HG02885 (cell line): ENCODE results near the gene PIP5KL1.
A peak's percentile ranks its signal among the peaks of the same experiment; 100 is the strongest.

Source experiments
- ATAC-seq: cut with Tn5 transposase; IDR thresholded peaks from one replicate; pipeline ENCODE4 v1.9.1; 2021; ENCODE audit warnings: mild to moderate bottlenecking; ENCODE audit not compliant: unreplicated experiment, poor library complexity

Gene PIP5KL1

DNA sequence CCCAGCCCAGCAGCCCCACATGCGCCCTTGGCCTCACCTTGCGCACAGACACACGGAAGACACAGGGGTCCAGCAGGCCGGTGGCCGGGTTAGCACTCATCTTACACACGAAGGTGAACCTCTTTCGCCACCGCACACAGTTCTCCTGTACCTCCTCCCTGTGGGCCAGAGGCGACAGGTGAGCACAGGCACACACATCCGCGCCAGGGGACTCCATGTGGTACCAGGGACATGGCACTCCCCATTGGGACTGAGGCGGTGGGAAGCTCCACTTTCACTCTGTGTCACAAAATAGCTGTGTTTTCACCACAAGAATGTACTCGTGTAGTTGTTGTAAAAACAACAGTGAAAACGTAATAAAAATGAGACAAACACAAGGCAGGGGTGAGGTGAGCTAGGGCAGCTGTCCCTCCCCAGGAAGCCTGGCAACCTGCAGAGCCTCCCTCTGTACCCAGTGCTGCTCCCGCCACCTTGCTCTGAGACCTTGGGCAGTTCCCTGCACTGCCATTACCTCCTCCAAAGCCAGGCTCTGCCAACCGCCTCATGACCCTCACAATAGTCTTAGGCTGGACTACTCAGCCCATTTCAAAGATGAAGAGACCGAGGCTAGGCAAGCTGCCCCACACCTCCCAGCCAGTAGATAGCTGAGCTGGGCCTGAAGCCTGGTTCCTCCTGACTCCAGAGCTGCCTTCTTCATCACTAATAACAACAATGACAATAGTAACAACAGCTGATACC is 23.4 kb upstream of the PIP5KL1 start:
- ATAC-seq, result no peak

DNA sequence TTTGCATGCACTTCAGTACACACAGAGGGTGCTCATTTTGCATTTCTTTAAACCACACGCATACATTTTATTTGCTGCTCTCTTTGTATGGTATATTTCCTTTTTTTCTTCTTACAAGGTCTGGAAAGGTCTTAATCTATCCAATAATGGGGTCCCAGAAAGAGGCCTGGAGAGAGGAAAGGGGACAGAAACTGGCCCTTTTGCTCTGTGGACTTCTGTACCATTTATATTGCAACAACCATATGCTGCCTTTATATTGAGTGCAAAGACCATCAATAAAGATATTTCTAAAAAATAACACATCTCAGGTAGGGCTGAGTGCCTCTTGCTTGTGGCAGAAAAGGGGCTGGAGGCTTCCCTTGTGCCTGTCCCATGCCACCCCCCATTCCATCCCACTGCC is 22.6 kb upstream of the PIP5KL1 start:
- no peak for ATAC-seq

DNA sequence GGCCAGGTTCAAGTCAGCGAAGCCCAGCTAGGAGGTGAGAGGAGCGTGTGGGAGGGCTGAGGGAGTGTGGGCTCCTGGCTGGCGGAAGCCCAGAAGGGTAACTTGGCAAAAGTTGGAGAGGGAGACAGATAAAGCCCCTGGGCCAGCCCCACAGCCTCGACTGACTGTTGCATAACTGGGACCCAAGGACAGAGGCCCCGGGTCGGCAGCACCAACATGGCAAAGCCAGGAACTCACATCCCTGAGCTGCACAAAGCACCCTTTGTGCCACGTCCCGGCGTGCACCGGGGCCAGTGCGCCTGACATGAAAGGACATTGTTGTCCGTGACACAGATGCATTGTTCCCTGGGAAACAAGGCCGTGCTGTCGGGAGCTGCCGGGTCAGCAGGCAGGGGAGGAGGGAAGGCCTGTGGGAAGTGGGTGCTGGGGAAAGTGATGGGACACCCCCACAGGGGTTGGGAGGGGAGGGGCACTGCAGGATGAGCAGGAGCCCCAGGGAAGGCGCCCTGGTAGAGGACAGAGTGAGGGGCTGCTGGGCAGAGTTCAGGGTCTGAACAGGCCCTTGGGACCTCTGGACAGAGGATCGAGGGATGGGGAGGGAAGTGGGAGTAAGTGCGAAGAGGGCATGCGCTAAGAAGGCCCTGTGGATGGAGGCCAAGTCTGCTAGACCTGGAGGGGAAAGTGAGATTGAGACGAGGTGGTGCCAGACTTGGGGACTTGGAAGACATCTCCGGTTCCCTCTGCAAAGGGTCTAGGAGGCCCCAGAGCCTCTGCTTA is 20.1 kb upstream of the PIP5KL1 start:
- ATAC-seq, result no peak

DNA sequence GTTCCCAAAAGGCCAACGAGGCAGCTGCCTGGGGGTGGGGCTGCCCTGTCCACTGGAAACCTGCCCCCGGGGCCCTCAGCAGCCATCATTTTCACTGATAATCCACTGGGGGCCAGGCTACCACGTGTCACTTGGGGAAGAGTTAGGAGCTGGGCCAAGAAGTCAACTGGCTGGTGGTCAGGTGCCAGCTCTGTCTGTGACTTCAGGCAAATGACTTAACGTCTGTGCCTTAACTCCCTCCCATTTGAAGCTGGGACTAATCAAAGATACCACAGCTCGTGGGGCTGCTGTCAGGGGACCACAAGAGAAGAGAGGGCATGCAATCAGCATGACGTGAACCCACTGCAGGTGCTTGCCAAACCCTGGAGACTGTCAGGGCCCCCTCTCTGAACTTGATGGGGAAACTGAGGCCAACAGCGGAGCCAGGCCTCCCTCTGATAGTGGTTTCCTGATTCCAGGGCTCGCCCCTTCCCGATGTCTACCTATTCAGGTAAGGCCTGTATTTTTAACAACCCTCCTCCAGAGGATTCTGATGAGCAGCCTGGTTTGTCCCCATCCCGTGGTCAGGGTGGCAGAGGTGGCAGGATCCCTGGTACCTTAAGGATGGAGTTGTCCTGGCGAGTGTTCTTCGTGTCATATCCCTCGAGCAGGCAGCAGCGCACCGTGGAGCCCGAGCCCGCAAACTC is 19.4 kb upstream of the PIP5KL1 start:
- no peak for ATAC-seq

DNA sequence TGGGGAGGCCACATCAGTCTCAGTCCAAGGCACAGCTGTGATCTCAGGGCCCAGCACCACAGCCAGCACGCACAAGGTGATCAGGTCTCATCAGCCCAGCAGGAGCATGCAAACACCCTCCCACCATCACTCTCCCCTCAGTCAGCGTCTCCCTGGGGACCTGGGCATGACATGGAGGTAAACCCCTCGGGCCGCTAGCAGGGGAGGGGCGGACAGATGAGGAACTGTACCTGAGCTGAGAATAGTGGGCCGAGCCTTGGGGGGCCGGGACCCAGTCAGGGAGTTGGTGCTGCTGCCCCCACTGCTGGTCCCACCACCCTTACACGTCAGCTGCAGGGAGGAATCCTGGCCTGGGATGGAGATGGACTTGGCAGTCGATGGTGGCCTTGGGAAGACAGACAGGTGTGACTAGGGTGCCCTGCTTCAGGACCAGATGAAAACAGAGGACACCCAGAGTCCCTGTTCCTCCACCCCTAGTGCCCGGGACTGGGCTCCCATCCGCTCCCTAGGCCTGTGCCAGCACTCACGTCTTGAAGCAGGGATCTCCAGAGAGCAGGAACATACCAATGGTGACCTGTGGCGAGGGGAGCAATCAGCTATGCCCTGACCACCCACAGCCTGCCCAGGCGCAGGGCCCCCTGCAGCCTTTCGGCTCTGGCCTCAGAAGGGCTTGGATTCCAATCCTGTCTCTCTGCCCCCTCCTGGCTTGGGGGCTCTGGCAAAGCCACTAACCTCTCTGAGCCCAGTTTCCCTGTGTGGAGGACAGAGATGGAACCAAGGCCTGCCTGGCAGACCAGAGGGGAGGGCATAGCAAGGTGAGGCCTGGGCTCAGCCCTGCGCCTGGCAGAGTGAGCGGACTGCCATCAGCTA is 17.5 kb upstream of the PIP5KL1 start:
- ATAC-seq, result no peak

DNA sequence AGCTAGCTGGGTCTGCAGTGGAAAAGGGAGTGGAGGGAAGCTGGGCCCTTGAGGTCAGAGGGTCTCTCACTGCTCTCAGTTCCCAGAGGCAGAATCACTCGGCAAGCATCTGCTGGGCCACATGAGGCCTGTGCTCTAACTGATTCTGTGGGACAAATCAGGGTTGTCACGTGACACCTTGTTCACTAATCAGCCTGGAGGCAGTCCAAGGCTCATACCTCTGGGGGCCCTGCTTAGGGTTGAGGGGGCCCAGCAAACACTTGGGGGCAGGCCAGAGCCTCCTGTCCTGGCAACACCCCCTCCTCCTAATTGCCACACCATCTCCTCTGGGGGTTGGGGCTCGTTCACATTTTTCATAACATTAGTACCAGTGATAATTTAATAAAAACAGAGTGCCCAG is 16.2 kb upstream of the PIP5KL1 start:
- ATAC-seq, result no peak

DNA sequence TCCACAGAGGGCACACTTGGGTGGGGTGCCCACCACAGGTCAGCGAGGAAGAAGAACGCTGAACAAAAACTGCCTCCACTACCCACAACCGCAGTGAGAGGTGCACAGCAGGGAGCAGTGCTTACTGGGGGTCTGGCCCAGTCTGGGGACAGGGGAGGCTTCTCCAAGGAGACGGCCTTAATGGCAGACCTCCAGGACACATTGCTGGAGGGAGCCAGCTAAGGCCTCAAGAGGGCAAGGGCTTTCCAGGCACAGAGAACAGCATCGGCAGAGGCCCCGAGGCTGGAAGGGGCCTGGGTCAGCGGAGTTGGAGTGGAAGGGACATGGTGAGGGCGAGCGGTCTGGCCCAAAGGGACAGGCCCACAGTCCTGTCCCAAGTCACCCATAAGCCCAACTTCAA is 15.4 kb upstream of the PIP5KL1 start:
- no peak for ATAC-seq

DNA sequence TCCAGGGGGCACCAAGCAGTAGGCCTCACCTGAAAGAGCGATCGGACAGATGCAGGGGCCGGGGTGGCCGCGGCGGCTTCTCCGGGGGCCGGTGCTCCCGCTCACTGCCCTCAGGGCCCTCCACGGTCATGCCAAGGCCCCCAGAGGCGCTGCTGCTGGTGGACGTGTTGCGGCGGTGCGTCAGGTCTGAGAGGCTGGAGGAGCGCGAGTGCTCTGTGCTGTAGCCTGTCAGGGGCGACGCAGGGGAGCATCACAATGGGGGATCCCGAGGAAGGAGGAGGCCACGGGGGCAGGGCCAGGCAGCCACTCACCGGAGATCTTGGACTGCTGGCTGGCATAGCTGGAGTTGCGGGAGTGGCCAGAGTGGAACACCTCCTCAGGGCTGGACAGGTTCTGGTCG is 14.8 kb upstream of the PIP5KL1 start:
- ATAC-seq, result no peak

DNA sequence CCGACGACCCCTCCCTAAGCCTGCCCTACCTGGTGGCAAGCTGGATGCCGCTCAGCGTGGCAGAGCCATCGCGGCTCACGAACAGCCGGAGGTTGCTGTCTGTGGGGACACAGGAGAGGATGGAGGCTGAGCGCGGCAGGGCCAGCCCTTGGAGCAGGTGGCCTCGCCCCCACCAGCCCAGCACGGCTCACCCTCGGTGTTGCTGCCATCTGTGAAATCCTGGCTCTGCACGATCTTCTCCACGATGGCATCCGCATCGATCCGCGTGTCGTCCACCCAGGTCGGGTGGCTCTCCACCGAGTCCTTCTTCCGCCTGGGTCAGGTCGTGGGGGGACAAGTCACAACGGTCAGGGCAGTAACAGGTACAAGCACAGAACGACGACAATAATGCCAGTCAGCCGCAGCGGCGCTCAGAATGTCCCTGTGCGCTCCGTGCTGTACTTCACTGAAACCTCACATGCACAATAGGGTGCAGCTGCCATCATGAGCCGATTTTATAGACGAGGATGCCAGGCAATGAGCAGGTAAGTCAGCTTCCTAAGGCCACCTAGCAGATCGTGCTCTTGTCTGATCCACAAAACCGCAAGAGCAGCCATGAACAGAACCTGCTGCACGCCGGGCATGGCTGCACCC is 14.1 kb upstream of the PIP5KL1 start:
- ATAC-seq, result no peak

DNA sequence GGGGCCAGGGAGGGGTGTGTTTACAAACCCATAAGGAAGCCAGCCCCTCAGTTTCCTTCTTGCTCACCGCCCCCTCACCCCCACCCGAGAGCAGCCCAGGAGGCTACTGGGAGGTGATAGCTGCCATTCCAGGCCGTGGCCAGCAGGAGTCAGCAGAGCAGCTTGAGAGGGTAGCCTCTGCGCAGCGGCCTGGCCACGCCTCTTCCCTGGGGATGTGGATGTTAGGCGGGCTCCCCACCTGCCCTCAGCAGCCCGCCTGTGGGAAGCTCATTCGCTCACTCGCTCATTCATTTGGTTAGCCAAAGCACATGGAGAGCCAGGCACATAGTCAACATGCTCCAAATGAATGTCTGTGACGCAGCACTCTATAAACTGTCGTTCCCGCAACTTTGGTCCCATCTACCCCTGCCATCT is 13.2 kb upstream of the PIP5KL1 start:
- ATAC-seq, result no peak

DNA sequence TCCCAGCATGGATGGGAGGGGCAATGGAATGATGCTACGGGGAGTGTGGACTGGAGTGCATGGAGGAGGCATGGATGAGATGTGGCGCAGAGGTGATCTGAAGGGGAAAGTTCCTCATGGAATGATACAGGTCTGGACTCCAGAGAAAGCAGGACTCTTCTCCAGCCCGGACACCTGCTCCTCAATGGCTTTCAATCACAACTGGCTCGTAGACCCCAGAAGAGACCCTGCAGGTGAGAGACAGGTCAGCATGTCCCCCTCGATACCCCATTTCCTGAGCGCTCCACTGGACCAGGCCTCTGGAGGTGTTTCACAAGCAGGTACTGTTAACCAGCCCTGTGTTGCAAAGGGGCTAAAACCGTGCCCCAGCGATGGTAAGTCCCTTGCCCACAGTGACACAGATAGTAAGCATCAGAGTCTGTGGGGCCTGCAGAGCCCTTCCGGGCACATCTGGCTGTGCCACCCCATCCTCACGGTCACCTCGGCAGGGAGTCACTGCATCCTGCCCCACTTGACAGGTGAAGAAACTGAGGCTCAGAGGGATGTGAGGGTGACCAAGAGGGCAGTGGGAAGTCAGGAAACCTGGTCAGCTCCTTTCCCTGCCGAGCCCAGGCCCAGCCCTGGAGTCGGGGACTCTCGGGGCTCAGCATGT is 12.6 kb upstream of the PIP5KL1 start:
- no peak for ATAC-seq

DNA sequence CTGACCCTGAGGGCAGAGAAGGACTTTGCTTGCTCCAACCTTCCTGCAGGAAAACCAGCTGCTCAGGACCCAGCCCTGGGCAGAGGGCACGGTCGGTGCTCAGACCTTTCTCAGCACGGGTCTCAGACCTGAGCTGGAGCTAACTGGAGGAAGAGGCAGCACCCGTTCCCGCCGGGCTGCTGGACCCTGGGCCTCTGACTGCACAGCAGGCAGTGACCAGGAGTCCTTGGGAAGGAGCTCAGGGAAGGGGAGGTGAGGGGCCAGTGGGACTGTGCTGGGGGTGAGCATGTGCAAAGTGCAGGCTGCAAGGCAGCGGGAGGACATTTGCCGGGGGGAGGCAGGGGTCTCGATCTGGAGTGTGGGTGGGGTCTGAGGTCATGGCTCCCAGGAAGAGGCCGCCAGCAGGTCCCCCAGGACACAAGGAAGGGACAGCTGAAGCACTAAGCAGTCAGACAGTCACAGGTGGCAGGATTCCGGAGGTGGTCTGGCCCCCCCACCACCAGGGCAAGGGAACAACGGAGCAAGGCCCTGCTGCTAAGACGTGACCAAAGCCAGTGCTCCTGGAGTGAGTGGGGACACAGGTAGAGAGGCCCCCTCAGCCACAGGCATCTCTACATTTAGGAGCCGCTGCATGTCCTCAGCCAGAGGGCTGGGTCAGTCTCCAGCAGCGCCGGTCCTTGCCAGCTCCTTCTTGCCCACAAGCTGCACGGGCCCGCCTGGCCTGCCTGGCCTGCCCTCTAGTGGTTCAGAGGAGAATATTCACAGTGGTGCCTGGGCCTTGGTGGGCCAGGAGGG is 11.8 kb upstream of the PIP5KL1 start:
- ATAC-seq, result no peak

DNA sequence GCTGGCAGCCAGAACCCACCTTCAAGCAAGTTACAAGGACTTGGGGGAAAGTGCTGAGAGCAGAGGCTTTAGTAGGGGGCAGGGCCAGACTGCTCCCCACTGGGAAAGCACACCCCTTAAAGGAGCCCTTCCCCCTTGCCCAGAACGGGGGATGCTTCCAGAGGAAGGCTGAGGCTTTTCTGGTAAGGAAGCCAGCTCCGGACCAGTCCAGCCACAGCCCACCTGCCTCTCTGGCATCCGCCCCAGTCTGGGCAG is 11.3 kb upstream of the PIP5KL1 start:
- no peak for ATAC-seq

DNA sequence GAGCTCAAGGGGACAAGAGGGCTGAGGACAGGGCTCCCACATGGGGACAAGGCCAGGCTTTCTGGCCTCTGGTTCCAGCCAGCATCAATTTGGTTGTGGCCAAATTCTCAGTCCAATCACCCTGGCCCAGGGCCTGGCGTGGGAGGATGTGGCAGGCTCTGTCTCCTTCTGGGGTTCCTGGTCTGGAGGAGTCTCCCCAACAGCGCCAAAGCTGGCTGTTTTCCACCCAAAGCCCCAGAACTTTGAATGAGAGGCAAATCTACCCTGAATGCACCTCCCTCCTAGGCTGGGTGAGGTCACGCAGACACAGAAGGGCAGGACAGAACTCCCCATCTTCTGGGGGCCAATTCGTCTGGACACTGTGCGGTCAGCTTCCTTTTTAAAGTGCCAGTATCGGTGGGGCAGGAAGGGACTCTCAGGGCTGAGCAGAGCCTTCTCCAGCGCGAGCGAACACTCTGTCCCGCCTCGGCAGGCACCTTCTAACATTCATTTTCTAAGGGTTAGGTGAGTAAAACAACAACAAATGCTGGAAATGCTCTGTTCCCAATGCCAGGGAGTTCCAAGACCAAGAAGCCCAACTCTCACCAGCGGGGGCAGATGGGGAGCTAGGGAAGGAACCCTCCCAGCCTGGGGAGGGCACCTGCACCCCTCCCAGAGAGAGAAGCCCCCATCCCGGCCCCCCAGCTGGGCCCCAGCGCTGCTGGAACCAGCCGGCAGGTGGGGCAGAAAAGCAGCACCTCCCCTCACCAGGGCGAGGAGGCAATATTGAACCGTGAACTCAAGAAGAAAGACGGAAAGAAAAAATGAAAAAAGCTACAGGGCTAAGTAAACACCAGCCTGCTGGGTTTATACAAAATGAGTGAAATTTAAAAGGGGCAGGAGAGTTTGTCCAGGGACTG is 10.7 kb upstream of the PIP5KL1 start:
- ATAC-seq, result no peak

DNA sequence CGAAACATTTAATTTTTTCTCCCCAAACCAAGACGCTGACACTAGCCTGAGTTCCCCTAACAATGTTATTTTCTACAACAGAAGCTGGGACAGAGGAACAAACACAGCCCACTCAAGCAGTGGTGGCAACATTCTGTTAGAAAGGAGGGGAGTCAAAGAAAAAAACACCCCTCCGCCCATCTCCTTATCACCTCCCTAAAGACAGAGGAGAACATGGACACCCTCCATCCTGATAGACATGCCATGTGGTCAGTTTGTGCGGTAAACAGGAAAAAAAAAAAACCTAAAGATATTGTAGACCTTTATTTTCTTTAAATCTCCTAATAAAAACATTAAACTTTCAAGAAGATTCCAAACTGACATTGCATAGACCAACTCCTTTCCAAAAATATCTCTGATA is 10.0 kb upstream of the PIP5KL1 start:
- no peak for ATAC-seq

DNA sequence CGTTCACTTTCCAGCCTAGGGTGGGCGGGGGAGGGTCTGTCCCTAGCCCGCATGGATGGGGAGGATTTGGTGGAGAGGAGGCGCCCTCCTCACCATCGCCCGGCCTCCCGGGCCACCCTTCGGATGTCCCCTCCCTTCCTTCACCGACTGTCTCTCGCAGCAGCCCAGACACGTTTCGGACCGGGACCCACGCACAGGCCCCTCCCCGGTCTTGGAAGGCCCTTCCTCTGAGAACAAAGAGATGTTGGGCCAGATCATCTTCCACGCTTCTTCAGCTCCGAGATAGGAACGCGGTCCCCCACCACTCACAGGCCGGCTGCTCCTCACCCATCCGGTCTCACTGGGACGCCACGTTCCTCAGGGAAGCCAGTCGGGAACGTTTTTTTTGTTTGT is 7.7 kb upstream of the PIP5KL1 start:
- no peak for ATAC-seq

DNA sequence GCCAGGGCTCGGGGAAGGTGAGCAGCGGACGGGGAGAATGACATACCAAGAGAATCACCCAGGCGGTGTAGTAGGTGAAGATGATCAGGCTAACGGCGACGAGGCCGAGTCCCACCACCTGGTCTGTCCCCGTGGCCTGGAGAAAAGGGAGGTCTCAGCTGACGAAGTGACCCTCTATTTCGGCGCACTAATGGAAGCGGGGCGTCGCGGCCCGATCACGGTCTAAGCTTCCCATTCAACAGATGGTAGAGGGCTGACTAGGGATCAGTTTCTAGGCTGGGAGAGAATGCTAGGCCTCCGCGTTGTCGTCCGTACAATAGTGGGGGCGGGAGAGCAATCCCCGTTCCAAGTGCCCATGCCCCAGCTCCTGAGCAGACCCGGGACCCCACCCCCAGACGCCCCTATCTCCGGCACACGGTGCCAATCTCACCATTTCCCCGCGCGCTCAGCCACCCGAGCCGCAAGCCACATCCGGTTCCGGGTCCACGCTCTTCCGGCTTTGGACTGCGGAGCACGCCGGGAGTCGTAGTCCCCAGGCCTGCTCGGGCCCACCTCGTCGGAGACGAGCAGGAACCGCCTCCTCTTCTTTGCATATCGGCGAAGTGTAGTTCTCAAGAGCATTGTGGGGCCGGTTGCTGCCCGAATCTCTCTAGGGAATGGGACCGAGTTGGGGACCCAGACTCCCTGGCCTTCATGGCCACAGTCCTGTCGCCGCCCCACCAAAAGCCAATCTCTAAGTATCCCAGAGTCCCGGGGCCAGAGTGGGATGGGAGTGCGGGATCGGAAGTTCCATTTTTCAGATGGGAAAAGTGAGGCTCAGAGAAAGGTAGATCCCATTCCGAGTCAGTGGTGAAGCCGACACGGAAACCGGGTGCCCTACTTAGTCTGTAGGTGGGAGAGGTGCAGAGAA is 7.1 kb upstream of the PIP5KL1 start, which contains the start of gene DPM2:
Gene DPM2 (minus strand): TSS at position 467 of the 910 bp plus-strand sequence. CDS start 34 bp downstream, at position 433.
- ATAC-seq, result peak; percentile 93
